K562 (cell line): ENCODE results near the gene TGM1. TPM values are rescaled to one million over a fixed set of nuclear protein-coding genes. Genes with fewer than 3 reads are reported as not detected.

ENCODE experiments used
- BRF1 ChIP-seq: IDR thresholded peaks from 3 replicates; pipeline ENCODE4 v1.6.1; 2011; ENCODE audit warnings: borderline replicate concordance, mild to moderate bottlenecking; ENCODE audit not compliant: insufficient read length; ENCODE audit errors: extremely low read depth
- C11orf30 ChIP-seq: fragments of 450-650 bp; IDR thresholded peaks from 2 replicates; pipeline ENCODE4 v1.6.1; 2016; ENCODE audit warnings: low read depth, mild to moderate bottlenecking
- E2F4 ChIP-seq: sonication (generic); formaldehyde crosslinking; IDR thresholded peaks from 2 replicates; pipeline ENCODE4 v1.8.0; 2022; ENCODE audit warnings: mild to moderate bottlenecking, low read depth, missing genetic modification reagents
- ETV5 ChIP-seq: sonication (generic); formaldehyde crosslinking; IDR thresholded peaks from 2 replicates; pipeline ENCODE4 v1.4.0; 2020; ENCODE audit warnings: low read depth, mild to moderate bottlenecking, missing genetic modification reagents
- GTF2F1 ChIP-seq: IDR thresholded peaks from 2 replicates; pipeline ENCODE4 v1.6.1; 2011; ENCODE audit warnings: low read depth, low read length, improper control_type of control experiment
- HBP1 ChIP-seq: fragments of 450-650 bp; formaldehyde crosslinking; IDR thresholded peaks from 2 replicates; pipeline ENCODE4 v1.4.0; 2022; ENCODE audit warnings: missing genetic modification characterization
- HNRNPL ChIP-seq: fragments of 200-400 bp; formaldehyde crosslinking; IDR thresholded peaks from 2 replicates; pipeline ENCODE4 v1.6.1; 2017; ENCODE audit warnings: low read depth, mild to moderate bottlenecking, low read length
- NFE2 ChIP-seq: IDR thresholded peaks from 2 replicates; pipeline ENCODE4 v1.6.1; 2014; ENCODE audit warnings: antibody characterized with exemption, low read depth
- PHTF2 ChIP-seq: fragments of 250-450 bp; sonication (Bioruptor Pico); IDR thresholded peaks from 2 replicates; pipeline ENCODE4 v1.5.0; 2021; ENCODE audit warnings: mild to moderate bottlenecking
- PKNOX1 ChIP-seq: fragments of 450-650 bp; IDR thresholded peaks from 2 replicates; pipeline ENCODE4 v1.6.1; 2016
- SIN3A ChIP-seq, 2 experiments: fragments of 150-350 bp in 1 of 2; IDR thresholded peaks; 2 replicates each; pipeline ENCODE4 v1.6.1; 2011 to 2016; ENCODE audit warnings: borderline replicate concordance in 2 of 2, low read depth in 2 of 2, low read length in 2 of 2, mild to moderate bottlenecking in 2 of 2, moderate library complexity in 2 of 2; ENCODE audit not compliant: control insufficient read depth in 1 of 2
- TAF1 ChIP-seq: IDR thresholded peaks from 2 replicates; pipeline ENCODE4 v1.6.1; 2011; ENCODE audit warnings: mild to moderate bottlenecking, low read length, moderate library complexity; ENCODE audit not compliant: insufficient read depth, control insufficient read depth, severe bottlenecking; ENCODE audit errors: extremely low read depth
- XRCC4 ChIP-seq: IDR thresholded peaks from one replicate; pipeline ENCODE4 v1.6.1; 2011; ENCODE audit not compliant: insufficient read depth, insufficient read length; ENCODE audit errors: extremely low read depth
- ZNF398 ChIP-seq: fragments of 250-450 bp; sonication (Bioruptor Pico); IDR thresholded peaks from 2 replicates; pipeline ENCODE4 v1.8.0; 2021; ENCODE audit warnings: moderate library complexity, mild to moderate bottlenecking, inconsistent platforms
- ZNF592 ChIP-seq: fragments of 450-650 bp; IDR thresholded peaks from 2 replicates; pipeline ENCODE4 v1.6.1; 2017; ENCODE audit warnings: antibody characterized with exemption, mild to moderate bottlenecking
- ZNF764 ChIP-seq: fragments of 250-450 bp; sonication (Bioruptor Pico); IDR thresholded peaks from 2 replicates; pipeline ENCODE4 v1.4.0; 2020; ENCODE audit warnings: low read depth, mild to moderate bottlenecking, moderate library complexity
- polyA plus RNA-seq, 8 experiments: library from polyadenylated mRNA; depleted of rRNA in 4 of 8; stranded (reverse) in 5 of 8; unstranded in 3 of 8; fragments of >200 nt; fragmentation: Nextera tagmentation in 2 of 8; fragmentation: Illumina TruSeq in 1 of 8; extraction: Ambion mirVana in 2 of 8; extraction: Trizol in 1 of 8; gene quantifications; 2 replicates each; pipeline versions ENCODE4 v1.2.1 to v1.2.3, GENCODE V29; 2011 to 2014; ENCODE audit warnings: inconsistent platforms in 1 of 8, missing spikeins in 1 of 8
- total RNA-seq, 7 experiments: library from RNA; depleted of rRNA in 6 of 7; stranded (reverse); fragments of >200 nt in 6 of 7; fragmentation: Illumina TruSeq in 2 of 7; extraction: Trizol in 2 of 7; gene quantifications; 2 replicates each; pipeline versions ENCODE4 v1.2.1 to v1.2.3, GENCODE V29; 2011 to 2021; ENCODE audit warnings: low replicate concordance in 1 of 7

TGM1 gene
- total and polyA plus RNA-seq, 9 of the 15 experiments (the other 6 are each of a cell fraction or from before 2014, with no cell fraction given), result 0.13 to 4.4 (median 0.88) TPM

- TF ChIP-seq SIN3A (IDR thresholded peaks at IDR 0.05; ENCODE audit: borderline replicate concordance in 2 of 2, control insufficient read depth in 1 of 2, low read depth in 2 of 2, low read length in 2 of 2), result peak in 1 of 2 experiments; percentile 79; a peak in 1 of 4 replicates
- TF ChIP-seq PKNOX1, result peak; percentile 98
- TF ChIP-seq HBP1, result no peak
- 0 out of 2 replicates have a peak, but pooled peaks have one; percentile 2 for TF ChIP-seq NFE2
- TF ChIP-seq E2F4 (CRISPR knock-in tag), result 0 out of 2 replicates have a peak, but pooled peaks have one; percentile 20
- peak; percentile 51; the same call in 1 of the 2 replicates for TF ChIP-seq GTF2F1
- TF ChIP-seq BRF1, result no peak
- TF ChIP-seq TAF1, result peak; percentile 55
- 0 out of 2 replicates have a peak, but pooled peaks have one; percentile 26 for TF ChIP-seq HNRNPL
- peak; percentile 83 for TF ChIP-seq ETV5 (CRISPR knock-in tag)
- TF ChIP-seq C11orf30, result peak; percentile 39; the same call in 1 of the 2 replicates
- no peak for TF ChIP-seq XRCC4
- TF ChIP-seq ZNF764 (CRISPR knock-in tag), result no peak
- TF ChIP-seq ZNF398 (CRISPR knock-in tag), result no peak
- peak; percentile 84 for TF ChIP-seq ZNF592
- no peak for TF ChIP-seq PHTF2 (CRISPR knock-in tag)
Measured at GRCh38 chr14:24271134-24271833, 8.3 kb upstream of the TGM1 start, which contains the start of gene RABGGTA (continued).
